22Rv1 (cell line): ENCODE results near the gene DLG3.

Experiments used
- ZFX ChIP-seq: fragments of 450-650 bp; IDR thresholded peaks from 2 replicates; pipeline ENCODE4 v1.6.1; 2017; ENCODE audit warnings: antibody characterized with exemption, borderline replicate concordance
- TF ChIP-seq, protein P1 (sequence below): fragments of 450-650 bp; IDR thresholded peaks from 2 replicates; pipeline ENCODE4 v1.5.1; 2017; ENCODE audit warnings: mild to moderate bottlenecking

DNA sequence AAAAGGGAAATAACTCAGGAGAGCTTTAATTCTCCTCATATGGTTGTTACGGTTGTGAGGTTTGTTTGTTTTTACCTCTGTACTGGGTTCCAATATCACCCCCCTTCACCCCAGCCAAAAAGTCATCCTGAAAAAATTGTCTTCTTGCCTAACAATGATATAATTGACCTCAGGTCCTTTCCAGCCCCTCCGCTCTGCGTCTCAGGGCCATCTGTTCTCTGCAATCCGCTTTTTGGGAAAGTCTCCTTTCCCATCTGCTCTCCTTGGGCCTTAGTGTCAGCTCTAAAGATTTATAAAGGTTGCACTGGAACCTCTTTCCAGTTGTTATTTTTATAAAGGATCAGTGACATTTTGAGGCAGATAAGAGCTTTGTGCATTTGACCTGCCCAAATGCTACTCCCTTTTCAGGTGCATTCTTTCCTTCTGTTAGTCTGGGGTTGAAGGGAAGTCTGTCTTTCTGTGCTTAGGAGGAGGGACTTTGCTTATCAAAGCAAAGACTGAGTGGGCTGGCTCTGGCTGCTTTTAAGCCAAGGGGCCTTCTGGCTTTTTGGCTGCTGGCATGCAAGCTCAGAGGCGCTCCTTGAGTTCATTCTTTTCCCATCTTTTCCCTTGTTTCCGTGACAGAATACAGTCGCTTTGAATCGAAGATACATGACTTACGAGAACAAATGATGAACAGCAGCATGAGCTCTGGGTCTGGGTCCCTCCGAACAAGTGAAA is 34.1 kb downstream of the DLG3 start:
- TF ChIP-seq, protein P1, sequence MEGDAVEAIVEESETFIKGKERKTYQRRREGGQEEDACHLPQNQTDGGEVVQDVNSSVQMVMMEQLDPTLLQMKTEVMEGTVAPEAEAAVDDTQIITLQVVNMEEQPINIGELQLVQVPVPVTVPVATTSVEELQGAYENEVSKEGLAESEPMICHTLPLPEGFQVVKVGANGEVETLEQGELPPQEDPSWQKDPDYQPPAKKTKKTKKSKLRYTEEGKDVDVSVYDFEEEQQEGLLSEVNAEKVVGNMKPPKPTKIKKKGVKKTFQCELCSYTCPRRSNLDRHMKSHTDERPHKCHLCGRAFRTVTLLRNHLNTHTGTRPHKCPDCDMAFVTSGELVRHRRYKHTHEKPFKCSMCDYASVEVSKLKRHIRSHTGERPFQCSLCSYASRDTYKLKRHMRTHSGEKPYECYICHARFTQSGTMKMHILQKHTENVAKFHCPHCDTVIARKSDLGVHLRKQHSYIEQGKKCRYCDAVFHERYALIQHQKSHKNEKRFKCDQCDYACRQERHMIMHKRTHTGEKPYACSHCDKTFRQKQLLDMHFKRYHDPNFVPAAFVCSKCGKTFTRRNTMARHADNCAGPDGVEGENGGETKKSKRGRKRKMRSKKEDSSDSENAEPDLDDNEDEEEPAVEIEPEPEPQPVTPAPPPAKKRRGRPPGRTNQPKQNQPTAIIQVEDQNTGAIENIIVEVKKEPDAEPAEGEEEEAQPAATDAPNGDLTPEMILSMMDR, result no peak
- no peak for TF ChIP-seq ZFX
